SK-N-SH treated with all-trans-retinoic acid at 6 μM for 48 hours (cell line): ENCODE measurements around the gene SEC31B.

ENCODE experiments used
- ATAC-seq: fragments of 200-7000 bp; cut with Tn5 transposase; 3 replicates; pipeline ENCODE4 v1.9.1; 2020; ENCODE audit warnings: mild to moderate bottlenecking, moderate library complexity
- ARNTL ChIP-seq: fragments of 450-650 bp; formaldehyde crosslinking; IDR thresholded peaks from 2 replicates; pipeline ENCODE4 v1.5.0; 2020; ENCODE audit warnings: low read depth, mild to moderate bottlenecking, moderate library complexity, borderline replicate concordance
- BACH2 ChIP-seq: fragments of 250-450 bp; sonication (Bioruptor Pico); IDR thresholded peaks from 2 replicates; pipeline ENCODE4 v1.9.0; 2021; ENCODE audit warnings: mild to moderate bottlenecking, borderline replicate concordance
- CREB5 ChIP-seq: fragments of 250-450 bp; sonication (Bioruptor Pico); IDR thresholded peaks from 2 replicates; pipeline ENCODE4 v1.5.1; 2020; ENCODE audit warnings: low read depth, mild to moderate bottlenecking, moderate library complexity
- CSRNP3 ChIP-seq: fragments of 250-450 bp; sonication (Bioruptor Pico); IDR thresholded peaks from 2 replicates; pipeline ENCODE4 v1.5.1; 2021; ENCODE audit warnings: mild to moderate bottlenecking, moderate library complexity
- ESRRG ChIP-seq: fragments of 250-450 bp; sonication (Bioruptor Pico); IDR thresholded peaks from 2 replicates; pipeline ENCODE4 v1.6.1; 2021; ENCODE audit warnings: mild to moderate bottlenecking
- GLIS3 ChIP-seq: fragments of 250-450 bp; sonication (Bioruptor Pico); IDR thresholded peaks from 2 replicates; pipeline ENCODE4 v1.5.0; 2020; ENCODE audit warnings: mild to moderate bottlenecking, moderate library complexity
- ISL1 ChIP-seq: fragments of 250-450 bp; sonication (Bioruptor Pico); IDR thresholded peaks from 2 replicates; pipeline ENCODE4 v2.1.2; 2022; ENCODE audit warnings: mild to moderate bottlenecking, moderate library complexity
- OSR1 ChIP-seq: fragments of 250-450 bp; sonication (Bioruptor Pico); IDR thresholded peaks from 2 replicates; pipeline ENCODE4 v1.8.0; 2022; ENCODE audit warnings: moderate library complexity, mild to moderate bottlenecking, inconsistent platforms
- PATZ1 ChIP-seq: fragments of 250-450 bp; sonication (Bioruptor Pico); IDR thresholded peaks from 2 replicates; pipeline ENCODE4 v1.8.0; 2020; ENCODE audit warnings: mild to moderate bottlenecking, moderate library complexity, borderline replicate concordance
- POU6F1 ChIP-seq: fragments of 250-450 bp; sonication (Bioruptor Pico); IDR thresholded peaks from 2 replicates; pipeline ENCODE4 v1.8.0; 2021; ENCODE audit warnings: low read depth, mild to moderate bottlenecking, moderate library complexity, borderline replicate concordance
- PPARA ChIP-seq: fragments of 250-450 bp; sonication (Bioruptor Pico); IDR thresholded peaks from 2 replicates; pipeline ENCODE4 v1.5.0; 2020; ENCODE audit warnings: mild to moderate bottlenecking, borderline replicate concordance
- RARB ChIP-seq: fragments of 250-450 bp; sonication (Bioruptor Pico); IDR thresholded peaks from 2 replicates; pipeline ENCODE4 v1.8.0; 2021; ENCODE audit warnings: mild to moderate bottlenecking, moderate library complexity
- TCF4 ChIP-seq: fragments of 250-450 bp; sonication (Bioruptor Pico); IDR thresholded peaks from 2 replicates; pipeline ENCODE4 v1.8.0; 2021; ENCODE audit warnings: mild to moderate bottlenecking, moderate library complexity, borderline replicate concordance
- TOX ChIP-seq: fragments of 250-450 bp; sonication (Bioruptor Pico); IDR thresholded peaks from 2 replicates; pipeline ENCODE4 v1.8.0; 2021; ENCODE audit warnings: mild to moderate bottlenecking, moderate library complexity, borderline replicate concordance
- TSHZ2 ChIP-seq: fragments of 250-450 bp; sonication (Bioruptor Pico); IDR thresholded peaks from 2 replicates; pipeline ENCODE4 v1.5.0; 2020; ENCODE audit warnings: mild to moderate bottlenecking, moderate library complexity
- ZC3H10 ChIP-seq: fragments of 250-450 bp; sonication (Bioruptor Pico); IDR thresholded peaks from 2 replicates; pipeline ENCODE4 v1.5.1; 2021; ENCODE audit warnings: mild to moderate bottlenecking, moderate library complexity
- ZFP3 ChIP-seq: fragments of 250-450 bp; sonication (Bioruptor Pico); IDR thresholded peaks from 2 replicates; pipeline ENCODE4 v1.5.0; 2020; ENCODE audit warnings: mild to moderate bottlenecking, moderate library complexity
- ZFP30 ChIP-seq: fragments of 450-650 bp; formaldehyde crosslinking; IDR thresholded peaks from 2 replicates; pipeline ENCODE4 v1.5.0; 2022; ENCODE audit warnings: mild to moderate bottlenecking, moderate library complexity
- ZNF565 ChIP-seq: fragments of 450-650 bp; formaldehyde crosslinking; conservative IDR thresholded peaks from 2 replicates; pipeline ENCODE4 v1.5.0; 2020; ENCODE audit warnings: low read depth, mild to moderate bottlenecking, moderate library complexity
- ZNF70 ChIP-seq: fragments of 450-650 bp; formaldehyde crosslinking; IDR thresholded peaks from 2 replicates; pipeline ENCODE4 v1.5.0; 2020; ENCODE audit warnings: mild to moderate bottlenecking, moderate library complexity
- ZNF8 ChIP-seq: fragments of 450-650 bp; formaldehyde crosslinking; IDR thresholded peaks from 2 replicates; pipeline ENCODE4 v1.5.0; 2020; ENCODE audit warnings: mild to moderate bottlenecking, moderate library complexity

Gene SEC31B

DNA sequence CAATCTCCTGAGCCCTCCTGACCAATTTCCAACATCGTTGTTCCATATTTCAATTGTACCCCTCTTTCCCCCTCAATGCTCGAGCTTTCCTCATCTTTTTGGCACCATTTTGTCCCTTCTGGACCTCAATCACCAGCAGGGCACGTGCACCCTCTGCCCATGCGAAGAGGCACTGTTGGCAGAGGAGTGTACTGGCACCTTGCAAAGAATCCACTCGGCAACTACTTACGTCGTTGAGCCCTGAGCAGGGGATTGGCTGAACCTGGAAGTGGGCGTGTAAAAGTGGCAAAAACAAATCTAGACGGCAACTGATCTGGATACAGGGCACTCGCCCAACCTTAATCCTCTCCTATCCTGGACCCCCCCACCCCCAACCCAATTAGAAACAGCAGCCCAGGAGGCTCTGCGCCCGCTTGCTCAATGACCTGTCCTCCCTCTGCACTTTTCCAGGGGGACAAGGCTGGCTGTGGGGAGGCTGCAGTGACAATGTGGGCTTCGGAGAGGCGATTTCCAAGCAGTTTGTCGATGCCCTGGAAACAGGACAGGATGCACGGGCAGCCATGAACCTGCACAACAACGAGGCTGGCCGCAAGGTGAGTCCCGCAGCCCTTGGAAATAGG lies 38.1 kb downstream of the SEC31B start:
- TF ChIP-seq CREB5 (CRISPR knock-in tag) (no peak), ESRRG (CRISPR knock-in tag) (no peak), TSHZ2 (CRISPR knock-in tag) (no peak), ZNF70 (CRISPR knock-in tag) (no peak), ZFP3 (peak; percentile 89), OSR1 (CRISPR knock-in tag) (no peak), ZNF565 (CRISPR knock-in tag) (no peak), ARNTL (CRISPR knock-in tag) (no peak)
- peak; percentile 96 for ATAC-seq

DNA sequence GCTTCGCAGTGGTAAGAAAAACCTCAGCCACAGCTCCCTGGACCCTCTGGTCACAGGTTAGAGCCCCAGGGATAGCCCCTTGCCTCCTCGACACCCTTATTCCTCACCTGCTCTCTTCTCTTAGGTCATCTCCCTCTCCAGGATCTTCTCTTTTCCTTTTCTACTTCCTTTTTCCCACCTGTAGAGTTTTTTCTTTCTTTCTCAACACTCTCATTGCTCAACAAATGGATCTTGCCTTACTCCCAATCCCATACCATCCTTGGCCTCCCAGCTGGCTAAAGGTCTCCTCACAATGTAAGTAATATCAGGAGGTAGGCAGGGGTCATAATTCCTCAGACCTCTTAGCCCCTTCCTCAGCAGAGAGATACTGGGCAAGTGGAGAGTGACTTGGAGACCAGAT lies 39.7 kb downstream of the SEC31B start:
- TF ChIP-seq ZNF565 (CRISPR knock-in tag), result no peak
- TF ChIP-seq TCF4 (CRISPR knock-in tag), result no peak
- no peak for TF ChIP-seq BACH2 (CRISPR knock-in tag)
- no peak for TF ChIP-seq ISL1
- TF ChIP-seq TSHZ2 (CRISPR knock-in tag), result no peak
- no peak for TF ChIP-seq ARNTL (CRISPR knock-in tag)
- TF ChIP-seq PPARA, result no peak
- no peak for TF ChIP-seq CSRNP3 (CRISPR knock-in tag)
- TF ChIP-seq GLIS3 (CRISPR knock-in tag), result no peak
- no peak for TF ChIP-seq ZNF8 (CRISPR knock-in tag)
- TF ChIP-seq, all 23 proteins: peak for 0
- no peak for ATAC-seq

GRCh38 chr10:100479037-100479436 lies 40.6 kb downstream of the SEC31B start:
- TF ChIP-seq RARB (CRISPR knock-in tag) (no peak), ARNTL (CRISPR knock-in tag) (no peak), ESRRG (CRISPR knock-in tag) (no peak), ISL1 (no peak), TOX (no peak), ZFP30 (no peak), CREB5 (CRISPR knock-in tag) (no peak), PPARA (no peak), ZC3H10 (CRISPR knock-in tag) (no peak), ZNF70 (CRISPR knock-in tag) (no peak), BACH2 (CRISPR knock-in tag) (no peak), GLIS3 (CRISPR knock-in tag) (no peak), POU6F1 (CRISPR knock-in tag) (no peak), ZFP3 (no peak), CSRNP3 (CRISPR knock-in tag) (no peak), OSR1 (CRISPR knock-in tag) (no peak), PATZ1 (CRISPR knock-in tag) (no peak)
- no peak for ATAC-seq
